K562 (cell line): ENCODE data around the gene COPS9. TPM values are rescaled to one million over a fixed set of nuclear protein-coding genes. Genes with fewer than 3 reads are reported as not detected.

Source experiments
- ARHGAP35 ChIP-seq: fragments of 450-650 bp; IDR thresholded peaks from 2 replicates; pipeline ENCODE4 v1.6.1; 2018; ENCODE audit not compliant: partially characterized antibody
- CBFA2T2 ChIP-seq: fragments of 450-650 bp; conservative IDR thresholded peaks from 2 replicates; pipeline ENCODE4 v1.6.1; 2017; ENCODE audit warnings: mild to moderate bottlenecking
- CBX2 ChIP-seq: fragments of 200-600 bp; sonication (generic); IDR thresholded peaks from one replicate; pipeline ENCODE4 v1.6.1; 2012; ENCODE audit warnings: mild to moderate bottlenecking, low read length, inconsistent platforms; ENCODE audit not compliant: insufficient read depth, poor library complexity, severe bottlenecking
- COPS2 ChIP-seq: fragments of 450-650 bp; conservative IDR thresholded peaks from 2 replicates; pipeline ENCODE4 v1.6.1; 2016; ENCODE audit warnings: mild to moderate bottlenecking, moderate library complexity
- EGR1 ChIP-seq: fragments of 450-650 bp; conservative IDR thresholded peaks from 2 replicates; pipeline ENCODE4 v1.6.1; 2017; ENCODE audit warnings: mild to moderate bottlenecking
- GATAD2A ChIP-seq: fragments of 450-650 bp; IDR thresholded peaks from 2 replicates; pipeline ENCODE4 v1.6.1; 2017
- KLF13 ChIP-seq: fragments of 450-650 bp; IDR thresholded peaks from 2 replicates; pipeline ENCODE4 v1.6.1; 2016; ENCODE audit warnings: missing genetic modification characterization, low read depth, mild to moderate bottlenecking, missing compliant biosample characterization, moderate library complexity, borderline replicate concordance
- MTA3 ChIP-seq: fragments of 450-650 bp; formaldehyde crosslinking; IDR thresholded peaks from 2 replicates; pipeline ENCODE4 v1.6.1; 2017; ENCODE audit warnings: mild to moderate bottlenecking, borderline replicate concordance
- NRF1 ChIP-seq, 2 experiments: fragments of 450-650 bp; IDR thresholded peaks in 1 of 2; conservative IDR thresholded peaks in 1 of 2; 2 replicates each; pipeline ENCODE4 v1.6.1; 2014; ENCODE audit warnings: mild to moderate bottlenecking in 2 of 2
- PHB2 ChIP-seq: fragments of 450-650 bp; IDR thresholded peaks from 2 replicates; pipeline ENCODE4 v1.6.1; 2017; ENCODE audit warnings: low read depth
- POLR2G ChIP-seq: fragments of 200-400 bp; formaldehyde crosslinking; IDR thresholded peaks from 2 replicates; pipeline ENCODE4 v1.6.1; 2017; ENCODE audit warnings: low read depth, mild to moderate bottlenecking, antibody characterized with exemption, low read length, moderate library complexity
- RBFOX2 ChIP-seq: fragments of 200-400 bp; formaldehyde crosslinking; IDR thresholded peaks from 2 replicates; pipeline ENCODE4 v1.6.1; 2017; ENCODE audit warnings: low read depth, mild to moderate bottlenecking, low read length, moderate library complexity
- TBP ChIP-seq: optimal IDR thresholded peaks from 2 replicates; pipeline ENCODE3; 2011; ENCODE audit warnings: low read depth, low read length, improper control_type of control experiment
- TEAD1 ChIP-seq, 2 experiments: fragments of 450-650 bp in 1 of 2; sonication (generic) in 1 of 2; formaldehyde crosslinking; IDR thresholded peaks; 2 replicates each; pipeline versions ENCODE4 v1.4.0 to v1.8.0; 2020 to 2022; ENCODE audit warnings: mild to moderate bottlenecking in 2 of 2, missing genetic modification reagents in 1 of 2
- TRIM28 ChIP-seq: fragments of 450-650 bp; IDR thresholded peaks from 2 replicates; pipeline ENCODE4 v1.6.1; 2017
- XRCC5 ChIP-seq: fragments of 200-400 bp; formaldehyde crosslinking; IDR thresholded peaks from 2 replicates; pipeline ENCODE4 v1.6.1; 2017; ENCODE audit warnings: low read depth, mild to moderate bottlenecking, low read length
- ZNF140 ChIP-seq: fragments of 250-450 bp; sonication (Bioruptor Pico); IDR thresholded peaks from 2 replicates; pipeline ENCODE4 v1.8.0; 2021; ENCODE audit warnings: moderate library complexity, mild to moderate bottlenecking, inconsistent platforms
- ZNF444 ChIP-seq: fragments of 250-450 bp; sonication (Bioruptor Pico); IDR thresholded peaks from 2 replicates; pipeline ENCODE4 v1.4.0; 2020; ENCODE audit warnings: mild to moderate bottlenecking, moderate library complexity
- ZNF785 ChIP-seq: fragments of 250-450 bp; sonication (Bioruptor Pico); IDR thresholded peaks from 2 replicates; pipeline ENCODE4 v1.4.0; 2020; ENCODE audit warnings: mild to moderate bottlenecking
- polyA plus RNA-seq, 8 experiments: library from polyadenylated mRNA; depleted of rRNA in 4 of 8; stranded (reverse) in 5 of 8; unstranded in 3 of 8; fragments of >200 nt; fragmentation: Nextera tagmentation in 2 of 8; fragmentation: Illumina TruSeq in 1 of 8; extraction: Ambion mirVana in 2 of 8; extraction: Trizol in 1 of 8; gene quantifications; 2 replicates each; pipeline versions ENCODE4 v1.2.1 to v1.2.3, GENCODE V29; 2011 to 2014; ENCODE audit warnings: inconsistent platforms in 1 of 8, missing spikeins in 1 of 8
- total RNA-seq, 7 experiments: library from RNA; depleted of rRNA in 6 of 7; stranded (reverse); fragments of >200 nt in 6 of 7; fragmentation: Illumina TruSeq in 2 of 7; extraction: Trizol in 2 of 7; gene quantifications; 2 replicates each; pipeline versions ENCODE4 v1.2.1 to v1.2.3, GENCODE V29; 2011 to 2021; ENCODE audit warnings: low replicate concordance in 1 of 7
- TF ChIP-seq, protein P1 (sequence below): sonication (generic); formaldehyde crosslinking; IDR thresholded peaks from 2 replicates; pipeline ENCODE4 v1.8.0; 2022; ENCODE audit warnings: mild to moderate bottlenecking, missing genetic modification reagents
- TF ChIP-seq, protein P2 (sequence below): fragments of 450-650 bp; IDR thresholded peaks from 2 replicates; pipeline ENCODE4 v1.6.1; 2016; ENCODE audit warnings: low read depth, mild to moderate bottlenecking, moderate library complexity
- TF ChIP-seq, protein P3 (sequence below): sonication (generic); formaldehyde crosslinking; IDR thresholded peaks from 2 replicates; pipeline ENCODE4 v1.8.0; 2023; ENCODE audit warnings: mild to moderate bottlenecking, missing genetic modification reagents
- TF ChIP-seq, protein P4 (sequence below): sonication (generic); formaldehyde crosslinking; IDR thresholded peaks from 2 replicates; pipeline ENCODE4 v1.8.1; 2023; ENCODE audit warnings: mild to moderate bottlenecking, missing genetic modification reagents
- TF ChIP-seq, protein P5 (sequence below): fragments of 250-450 bp; sonication (Bioruptor Pico); IDR thresholded peaks from 2 replicates; pipeline ENCODE4 v1.5.0; 2020; ENCODE audit warnings: mild to moderate bottlenecking, borderline replicate concordance

Gene COPS9
- total and polyA plus RNA-seq, 9 of the 15 experiments (the other 6 are each of a cell fraction or from before 2014, with no cell fraction given): 55.0 to 281 (median 99.9) TPM

DNA sequence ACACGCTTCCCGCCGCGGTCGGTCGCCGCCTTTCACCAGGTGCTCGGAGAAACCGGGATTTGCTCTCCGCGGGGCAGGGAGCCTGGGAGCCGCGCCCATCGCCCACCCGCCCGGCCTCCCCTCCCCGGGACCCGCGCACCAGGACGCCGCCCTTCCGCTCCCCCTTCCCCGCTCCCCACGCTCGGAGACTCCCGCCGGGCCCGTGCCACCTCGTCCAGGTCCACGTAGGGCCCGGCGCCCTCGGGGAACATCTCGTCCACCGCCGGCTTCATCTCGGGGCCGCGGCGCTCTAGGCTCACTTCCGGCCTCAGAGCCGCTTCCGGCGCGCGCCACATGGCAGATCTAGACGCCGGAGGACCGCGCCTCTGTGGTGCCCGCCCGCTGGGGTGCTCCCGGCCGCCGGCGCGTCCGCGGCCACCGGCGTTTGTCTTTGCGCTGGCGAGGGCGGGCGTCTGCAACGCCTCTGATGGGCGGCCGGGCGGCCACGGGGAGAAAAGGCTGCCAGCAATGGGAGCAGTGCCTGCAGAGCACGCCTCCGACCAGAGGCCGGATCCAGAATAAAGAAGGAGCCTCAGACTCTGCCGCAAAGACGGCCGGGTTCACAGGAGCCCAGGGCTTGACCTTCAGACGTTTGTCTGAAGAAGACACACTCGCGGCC is at the start of gene COPS9 (continued):
- peak; percentile 89 for TF ChIP-seq POLR2G
- no peak for TF ChIP-seq ZNF444 (CRISPR knock-in tag)
- TF ChIP-seq, protein P1, sequence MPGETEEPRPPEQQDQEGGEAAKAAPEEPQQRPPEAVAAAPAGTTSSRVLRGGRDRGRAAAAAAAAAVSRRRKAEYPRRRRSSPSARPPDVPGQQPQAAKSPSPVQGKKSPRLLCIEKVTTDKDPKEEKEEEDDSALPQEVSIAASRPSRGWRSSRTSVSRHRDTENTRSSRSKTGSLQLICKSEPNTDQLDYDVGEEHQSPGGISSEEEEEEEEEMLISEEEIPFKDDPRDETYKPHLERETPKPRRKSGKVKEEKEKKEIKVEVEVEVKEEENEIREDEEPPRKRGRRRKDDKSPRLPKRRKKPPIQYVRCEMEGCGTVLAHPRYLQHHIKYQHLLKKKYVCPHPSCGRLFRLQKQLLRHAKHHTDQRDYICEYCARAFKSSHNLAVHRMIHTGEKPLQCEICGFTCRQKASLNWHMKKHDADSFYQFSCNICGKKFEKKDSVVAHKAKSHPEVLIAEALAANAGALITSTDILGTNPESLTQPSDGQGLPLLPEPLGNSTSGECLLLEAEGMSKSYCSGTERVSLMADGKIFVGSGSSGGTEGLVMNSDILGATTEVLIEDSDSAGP (CRISPR knock-in tag): no peak
- peak; percentile 62 to 65 for TF ChIP-seq NRF1 (conservative IDR thresholded peaks at IDR 0.05 in 1 of 2, IDR thresholded peaks at IDR 0.05 in 1 of 2)
- TF ChIP-seq, protein P2, sequence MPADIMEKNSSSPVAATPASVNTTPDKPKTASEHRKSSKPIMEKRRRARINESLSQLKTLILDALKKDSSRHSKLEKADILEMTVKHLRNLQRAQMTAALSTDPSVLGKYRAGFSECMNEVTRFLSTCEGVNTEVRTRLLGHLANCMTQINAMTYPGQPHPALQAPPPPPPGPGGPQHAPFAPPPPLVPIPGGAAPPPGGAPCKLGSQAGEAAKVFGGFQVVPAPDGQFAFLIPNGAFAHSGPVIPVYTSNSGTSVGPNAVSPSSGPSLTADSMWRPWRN: no peak
- TF ChIP-seq, protein P3, sequence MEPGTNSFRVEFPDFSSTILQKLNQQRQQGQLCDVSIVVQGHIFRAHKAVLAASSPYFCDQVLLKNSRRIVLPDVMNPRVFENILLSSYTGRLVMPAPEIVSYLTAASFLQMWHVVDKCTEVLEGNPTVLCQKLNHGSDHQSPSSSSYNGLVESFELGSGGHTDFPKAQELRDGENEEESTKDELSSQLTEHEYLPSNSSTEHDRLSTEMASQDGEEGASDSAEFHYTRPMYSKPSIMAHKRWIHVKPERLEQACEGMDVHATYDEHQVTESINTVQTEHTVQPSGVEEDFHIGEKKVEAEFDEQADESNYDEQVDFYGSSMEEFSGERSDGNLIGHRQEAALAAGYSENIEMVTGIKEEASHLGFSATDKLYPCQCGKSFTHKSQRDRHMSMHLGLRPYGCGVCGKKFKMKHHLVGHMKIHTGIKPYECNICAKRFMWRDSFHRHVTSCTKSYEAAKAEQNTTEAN (CRISPR knock-in tag): no peak
- TF ChIP-seq, protein P4, sequence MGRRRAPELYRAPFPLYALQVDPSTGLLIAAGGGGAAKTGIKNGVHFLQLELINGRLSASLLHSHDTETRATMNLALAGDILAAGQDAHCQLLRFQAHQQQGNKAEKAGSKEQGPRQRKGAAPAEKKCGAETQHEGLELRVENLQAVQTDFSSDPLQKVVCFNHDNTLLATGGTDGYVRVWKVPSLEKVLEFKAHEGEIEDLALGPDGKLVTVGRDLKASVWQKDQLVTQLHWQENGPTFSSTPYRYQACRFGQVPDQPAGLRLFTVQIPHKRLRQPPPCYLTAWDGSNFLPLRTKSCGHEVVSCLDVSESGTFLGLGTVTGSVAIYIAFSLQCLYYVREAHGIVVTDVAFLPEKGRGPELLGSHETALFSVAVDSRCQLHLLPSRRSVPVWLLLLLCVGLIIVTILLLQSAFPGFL (CRISPR knock-in tag): no peak
- no peak for TF ChIP-seq EGR1
- no peak for TF ChIP-seq GATAD2A
- peak; percentile 84 for TF ChIP-seq RBFOX2
- no peak for TF ChIP-seq CBFA2T2
- no peak for TF ChIP-seq TEAD1 (CRISPR knock-in tag; IDR thresholded peaks at IDR 0.05)
- TF ChIP-seq ZNF785 (CRISPR knock-in tag): no peak
- TF ChIP-seq KLF13 (tag): no peak
- no peak for TF ChIP-seq ZNF140 (CRISPR knock-in tag)
- TF ChIP-seq CBX2: no peak
- peak; percentile 55 for TF ChIP-seq TBP
- TF ChIP-seq, protein P5, sequence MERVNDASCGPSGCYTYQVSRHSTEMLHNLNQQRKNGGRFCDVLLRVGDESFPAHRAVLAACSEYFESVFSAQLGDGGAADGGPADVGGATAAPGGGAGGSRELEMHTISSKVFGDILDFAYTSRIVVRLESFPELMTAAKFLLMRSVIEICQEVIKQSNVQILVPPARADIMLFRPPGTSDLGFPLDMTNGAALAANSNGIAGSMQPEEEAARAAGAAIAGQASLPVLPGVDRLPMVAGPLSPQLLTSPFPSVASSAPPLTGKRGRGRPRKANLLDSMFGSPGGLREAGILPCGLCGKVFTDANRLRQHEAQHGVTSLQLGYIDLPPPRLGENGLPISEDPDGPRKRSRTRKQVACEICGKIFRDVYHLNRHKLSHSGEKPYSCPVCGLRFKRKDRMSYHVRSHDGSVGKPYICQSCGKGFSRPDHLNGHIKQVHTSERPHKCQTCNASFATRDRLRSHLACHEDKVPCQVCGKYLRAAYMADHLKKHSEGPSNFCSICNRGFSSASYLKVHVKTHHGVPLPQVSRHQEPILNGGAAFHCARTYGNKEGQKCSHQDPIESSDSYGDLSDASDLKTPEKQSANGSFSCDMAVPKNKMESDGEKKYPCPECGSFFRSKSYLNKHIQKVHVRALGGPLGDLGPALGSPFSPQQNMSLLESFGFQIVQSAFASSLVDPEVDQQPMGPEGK (CRISPR knock-in tag): no peak
- TF ChIP-seq TRIM28: no peak
- no peak for TF ChIP-seq COPS2
- no peak for TF ChIP-seq ARHGAP35
- no peak for TF ChIP-seq XRCC5
- no peak for TF ChIP-seq MTA3
- no peak for TF ChIP-seq PHB2
